Inferior parietal cortex (tissue), 1 donor: ENCODE results near the gene ERFE.
"Not testable (repeated sequence)": the region's sequence is repeated elsewhere in the genome, so short reads cannot be mapped to it uniquely, and the experiment has no call there.

ENCODE experiments used
- DNase-seq: peaks from one replicate; pipeline ENCODE4 v3.0.0-alpha.2; 2016; ENCODE audit errors: extremely low spot score

Gene ERFE

DNA sequence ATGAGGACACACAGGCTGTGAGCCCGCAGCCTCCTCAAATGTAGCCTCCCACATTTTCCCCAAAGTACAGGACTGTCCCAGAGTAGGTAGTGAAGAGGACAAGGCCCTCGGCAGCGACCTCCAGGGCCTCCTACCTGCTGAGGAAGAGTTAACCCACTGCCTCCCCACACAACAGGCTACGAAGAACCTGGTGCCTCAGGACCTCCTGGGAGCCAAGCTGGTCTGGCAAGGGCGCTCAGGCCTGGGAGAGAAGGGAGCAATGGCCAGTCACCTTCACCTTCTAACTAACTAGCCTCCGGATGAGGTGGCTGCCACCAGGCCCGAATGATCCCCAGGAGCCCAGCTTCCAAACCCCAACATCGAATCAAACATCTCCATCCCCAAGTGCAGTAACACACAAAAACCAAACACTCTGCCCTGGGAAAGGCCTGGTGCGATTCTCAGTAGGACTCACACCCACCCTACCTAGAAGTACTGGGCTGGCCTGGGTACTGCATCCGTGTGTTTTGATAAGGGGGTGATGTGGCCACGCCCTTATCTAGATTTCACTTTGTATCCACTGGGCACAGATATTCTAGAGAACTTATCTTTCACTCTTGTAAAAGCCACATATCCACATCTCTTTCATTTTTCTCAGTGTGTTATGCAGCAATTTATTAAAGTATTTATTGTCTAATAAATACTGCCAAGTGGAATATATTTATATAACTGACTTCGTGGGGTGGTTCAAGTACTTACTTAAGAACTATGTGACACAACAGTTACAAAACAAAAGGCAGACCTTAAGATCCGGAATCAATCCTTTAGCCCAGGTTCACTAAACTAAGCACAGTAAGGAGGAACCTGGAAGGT, 9.7 kb downstream of the ERFE start:
- no peak for DNase-seq

DNA sequence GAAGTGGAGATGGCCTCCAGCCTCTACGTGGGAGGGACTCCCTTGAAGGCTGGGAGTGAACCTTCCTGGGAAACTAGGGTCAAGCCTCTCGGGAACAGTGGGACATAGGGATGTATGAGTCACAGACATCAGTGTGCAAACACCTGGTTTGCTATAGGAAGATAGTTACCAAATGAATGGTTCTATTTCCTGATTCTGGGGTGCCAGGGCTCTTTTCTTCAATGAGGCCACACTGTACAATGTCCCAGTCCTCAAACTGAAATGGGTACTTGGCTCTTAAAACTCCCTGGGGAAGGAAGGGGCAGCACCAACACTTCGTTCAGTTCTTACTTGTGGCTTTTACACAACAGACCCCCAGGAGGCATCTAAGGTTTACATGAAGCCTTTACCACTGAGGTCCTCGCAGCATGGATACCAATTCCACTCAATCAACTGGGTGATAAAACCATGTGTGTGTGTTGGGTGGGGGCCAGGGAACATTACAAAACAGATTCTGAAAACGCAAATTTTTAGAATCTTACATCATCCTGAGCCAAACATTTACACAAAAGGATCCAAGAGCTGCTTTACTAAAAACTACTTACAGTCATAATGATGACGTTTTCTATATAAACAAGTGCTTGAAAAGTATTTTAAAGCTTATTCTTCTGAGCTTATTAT, 10.4 kb downstream of the ERFE start:
- DNase-seq, result no peak

DNA sequence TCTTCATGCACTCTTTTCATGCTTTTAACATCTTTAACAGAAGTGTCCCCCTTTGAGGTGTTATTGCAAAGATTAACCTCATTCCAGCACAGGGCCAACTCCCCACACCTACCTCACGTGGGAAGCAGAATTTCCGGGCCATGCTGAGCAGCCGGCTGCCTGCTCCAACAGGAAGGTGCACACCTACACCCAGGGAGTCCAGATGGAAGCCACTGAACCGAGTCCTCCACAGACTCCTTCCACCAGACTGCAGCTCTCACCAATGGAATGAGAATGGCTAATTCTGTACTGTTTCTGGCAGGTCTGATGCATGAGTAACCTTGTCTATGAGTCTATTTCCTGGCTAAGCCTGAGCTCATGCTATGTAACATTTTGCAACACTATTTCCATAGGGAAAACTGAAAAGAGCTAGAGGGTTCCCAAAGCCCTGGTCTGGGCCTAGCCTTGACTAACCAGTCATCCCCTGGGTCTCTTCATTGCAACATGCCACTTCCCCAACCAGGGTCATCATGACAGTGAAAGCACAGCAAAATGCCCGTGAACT, 11.0 kb downstream of the ERFE start:
- DNase-seq, result no peak

DNA sequence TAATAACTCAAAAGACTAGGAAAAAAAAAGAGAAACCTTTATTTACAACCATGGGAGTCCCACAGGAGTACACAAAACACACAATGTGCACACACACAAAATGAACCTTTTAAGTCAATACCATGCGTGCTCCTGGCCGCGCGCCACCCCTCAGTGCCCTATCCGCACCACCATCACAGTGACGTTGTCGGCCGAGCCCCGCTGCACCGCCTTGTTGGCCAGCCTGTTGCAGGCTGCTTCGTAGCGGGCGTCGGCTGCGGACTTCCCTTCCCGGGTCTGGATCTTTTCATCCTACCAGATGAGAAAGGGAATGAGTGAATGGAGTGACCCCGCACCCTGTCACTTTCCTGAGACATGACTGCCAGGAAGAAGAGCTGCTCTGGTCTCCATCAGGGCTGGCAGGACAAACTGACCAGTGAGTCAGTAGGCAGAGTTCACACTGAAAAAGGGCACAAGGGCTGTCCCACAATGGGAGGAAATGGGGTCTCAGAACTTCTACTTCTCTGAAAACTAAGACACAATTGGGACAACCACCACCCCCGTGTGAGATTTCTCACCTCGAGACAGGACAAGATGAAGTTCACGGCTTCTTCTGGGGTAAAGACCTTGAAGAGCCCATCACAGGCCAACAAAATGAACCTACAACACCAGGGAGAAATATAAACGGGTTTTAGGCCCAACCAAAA, 11.8 kb downstream of the ERFE start:
- DNase-seq, result no peak

DNA sequence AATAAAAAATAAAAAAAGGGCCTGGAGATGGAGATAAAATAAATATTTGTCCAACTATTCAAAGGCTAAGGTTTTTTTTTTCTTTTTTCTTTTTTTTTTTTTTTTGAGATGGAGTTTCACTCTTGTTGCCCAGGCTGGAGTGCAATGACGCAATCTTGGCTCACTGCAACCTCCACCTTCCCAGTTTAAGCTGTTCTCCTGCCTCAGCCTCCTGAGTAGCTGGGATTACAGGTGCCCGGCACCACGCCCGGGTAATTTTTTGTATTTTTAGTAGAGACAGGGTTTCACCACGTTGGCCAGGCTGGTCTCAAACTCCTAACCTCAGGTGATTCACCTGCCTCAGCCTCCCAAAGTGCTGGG, 12.3 kb downstream of the ERFE start:
- DNase-seq, result not testable (repeated sequence)

DNA sequence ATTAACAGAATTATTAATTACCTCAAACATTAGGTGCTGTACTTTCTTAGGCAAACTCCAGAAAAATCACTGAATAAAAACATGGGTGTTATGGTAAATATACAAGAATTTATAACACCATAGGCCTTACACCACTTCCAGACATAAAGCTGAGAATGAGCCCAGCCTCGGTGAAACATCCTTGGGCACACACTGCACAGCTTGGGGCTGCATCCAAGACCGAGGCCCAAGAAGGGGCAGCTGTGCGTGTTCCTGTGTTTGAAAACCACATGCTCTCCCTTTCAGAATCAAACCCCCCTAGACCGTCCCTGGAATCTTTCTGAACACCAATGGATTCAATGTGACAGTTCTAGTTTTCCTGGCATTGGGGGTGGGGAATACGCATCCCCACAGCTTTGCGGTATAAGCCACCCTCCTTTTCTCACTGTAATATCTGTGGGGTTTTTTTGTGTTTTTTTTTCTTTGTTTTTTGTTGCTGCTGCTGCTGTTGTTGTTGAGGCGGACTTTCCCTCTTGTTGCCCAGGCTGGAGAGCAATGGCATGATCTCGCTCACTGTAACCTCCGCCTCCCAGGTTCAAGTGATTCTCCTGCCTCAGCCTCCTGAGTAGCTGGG, 12.9 kb downstream of the ERFE start:
- DNase-seq, result no peak

DNA sequence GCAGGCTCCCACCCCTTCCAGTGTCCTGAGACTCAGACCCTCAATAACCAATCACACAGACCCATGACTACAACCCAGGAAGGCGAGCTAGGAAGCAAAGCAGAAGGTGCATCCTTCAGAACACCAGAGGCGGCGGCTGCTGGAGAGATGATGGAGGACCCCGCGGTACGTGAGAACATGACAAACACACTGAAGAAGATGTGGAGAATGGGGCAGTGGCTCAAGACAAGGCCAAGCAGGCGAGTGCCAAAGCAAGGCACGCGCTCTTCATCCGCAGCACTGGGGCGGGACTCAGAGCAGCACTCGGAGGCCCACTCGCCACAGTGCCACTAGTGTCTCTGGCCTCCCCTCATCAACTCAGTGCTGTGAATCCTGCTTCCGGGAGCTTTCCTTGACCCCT, 13.7 kb downstream of the ERFE start:
- DNase-seq, result no peak

DNA sequence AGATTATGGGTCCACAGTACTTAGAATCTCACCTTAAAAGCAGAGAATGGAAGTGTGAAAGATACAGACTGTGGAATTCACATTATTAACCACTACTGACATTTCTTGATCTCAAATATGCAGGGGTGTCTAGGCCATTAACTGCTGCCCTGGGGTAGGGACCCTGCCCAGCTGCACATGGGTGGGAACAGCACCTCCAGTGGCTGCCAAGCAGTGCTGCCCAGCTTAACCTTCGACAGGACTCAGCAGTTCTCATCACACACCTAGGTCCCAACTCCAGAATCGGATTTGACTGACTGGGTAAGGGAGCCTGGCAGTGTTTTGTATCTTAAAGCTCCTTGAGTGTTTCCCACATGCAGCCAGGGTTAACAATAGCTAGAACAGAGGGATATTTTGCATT, 14.9 kb downstream of the ERFE start:
- no peak for DNase-seq

DNA sequence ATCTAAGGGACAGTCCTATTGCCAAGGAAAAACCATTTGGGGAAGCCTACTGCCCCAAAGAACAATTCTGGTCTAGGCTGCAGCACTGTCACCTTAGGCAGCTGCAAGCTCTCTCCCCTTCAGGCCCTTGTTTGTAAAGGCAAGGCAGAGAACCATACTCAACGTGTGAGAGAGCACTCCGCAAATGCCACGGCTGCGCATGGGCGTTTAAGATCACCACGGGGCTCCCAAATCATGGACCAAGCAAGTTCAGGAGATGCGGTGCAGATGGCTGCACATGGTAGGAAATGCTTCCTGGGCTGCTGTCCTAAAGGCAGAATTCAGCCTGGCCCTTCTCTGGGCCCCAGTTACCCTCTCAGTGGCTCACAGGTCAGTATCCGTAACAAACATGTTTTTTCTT, 15.5 kb downstream of the ERFE start:
- DNase-seq, result no peak

DNA sequence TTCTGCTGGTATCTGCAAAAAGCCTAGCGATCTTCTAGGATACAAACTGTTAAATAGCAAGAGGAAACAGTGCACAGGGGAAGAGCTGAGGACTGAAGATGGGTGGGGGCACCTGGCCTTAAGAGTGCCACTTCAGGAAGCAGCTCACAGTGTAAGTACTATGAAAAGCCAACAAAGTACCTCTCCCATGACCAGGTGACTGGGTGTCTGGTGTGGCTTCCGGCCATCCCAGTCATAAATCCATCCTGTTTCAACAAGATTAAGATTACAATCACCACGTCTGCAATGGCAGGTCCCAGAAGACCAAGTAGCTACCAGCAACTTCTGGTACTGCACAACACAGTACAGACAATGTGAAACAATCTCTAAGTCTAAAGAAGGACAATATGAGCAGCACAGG, 15.9 kb downstream of the ERFE start:
- no peak for DNase-seq

DNA sequence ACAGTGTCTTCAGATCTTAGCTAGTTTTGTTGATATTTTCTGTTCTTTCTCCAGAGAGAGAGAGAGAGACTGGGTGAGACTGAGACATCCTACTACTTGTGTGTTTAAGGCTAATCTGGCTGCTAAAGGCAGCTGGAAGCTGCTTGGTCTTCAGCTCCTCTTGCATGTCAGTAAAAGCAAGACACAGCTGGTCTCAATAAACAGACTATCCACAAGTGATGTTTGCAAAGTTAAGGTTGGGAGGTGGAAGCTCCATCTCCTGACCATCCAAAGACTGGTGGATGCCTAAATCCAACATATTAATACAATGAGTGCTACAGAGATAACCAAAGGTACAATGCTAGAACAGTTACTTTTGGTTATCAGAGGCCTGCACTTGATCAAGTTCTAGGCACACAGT, 17.8 kb downstream of the ERFE start:
- no peak for DNase-seq

DNA sequence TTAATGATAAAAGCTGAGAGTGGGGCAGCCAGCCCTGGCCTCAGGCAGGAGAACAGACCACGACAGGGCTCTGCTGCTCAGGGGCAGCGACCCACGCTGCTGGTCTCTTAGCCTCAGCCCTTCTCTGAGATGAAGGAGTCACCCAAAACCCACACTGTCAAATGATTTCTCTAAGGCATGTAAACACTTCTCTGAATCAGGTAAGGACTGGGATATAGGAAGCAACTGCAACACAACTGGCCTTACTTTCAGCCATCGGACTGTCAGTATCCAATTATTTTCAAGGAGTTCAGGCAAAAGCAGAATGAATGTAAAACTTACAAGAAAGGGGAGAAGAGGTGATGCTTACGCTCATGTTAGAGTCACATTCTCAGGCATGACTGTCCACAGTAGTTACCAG, 21.8 kb downstream of the ERFE start:
- no peak for DNase-seq

DNA sequence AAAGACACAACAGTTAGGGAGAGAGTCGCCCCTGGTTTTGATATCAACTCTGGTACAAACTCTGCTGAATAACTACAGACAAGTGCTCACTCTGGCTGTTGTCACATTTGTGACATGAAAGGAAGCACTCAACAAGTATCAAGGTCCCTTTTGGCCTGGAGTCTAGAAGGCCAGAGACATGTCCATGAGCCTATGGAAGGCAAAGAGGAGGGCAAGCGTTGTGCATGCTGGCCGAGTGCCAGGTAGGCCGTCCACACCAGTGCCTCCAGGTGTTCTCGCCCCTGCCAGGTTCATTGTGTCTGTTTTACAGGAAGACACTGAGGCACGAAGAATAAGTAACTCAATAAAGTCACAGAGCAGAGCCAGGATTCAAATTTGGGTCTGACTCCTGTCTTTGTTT, 23.6 kb downstream of the ERFE start:
- DNase-seq, result no peak

DNA sequence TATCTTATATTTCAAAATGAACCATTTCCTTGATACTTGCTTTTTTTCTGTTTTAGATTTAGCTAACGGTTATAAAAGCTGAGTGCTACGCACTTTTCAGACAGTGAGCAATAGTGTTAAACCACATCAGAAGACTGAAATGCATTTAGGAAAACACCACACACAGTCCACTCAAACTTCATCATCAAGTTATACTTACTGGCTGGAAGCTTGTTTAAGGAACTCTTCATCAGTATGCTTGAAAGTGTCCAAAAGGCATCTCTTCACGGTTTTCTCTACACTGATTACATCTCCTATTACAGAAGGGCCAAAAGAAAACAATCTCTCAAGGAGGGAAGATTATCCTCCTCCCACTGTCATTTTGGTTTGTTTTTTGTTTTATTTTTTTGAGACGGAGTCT, 25.1 kb downstream of the ERFE start:
- DNase-seq, result no peak

DNA sequence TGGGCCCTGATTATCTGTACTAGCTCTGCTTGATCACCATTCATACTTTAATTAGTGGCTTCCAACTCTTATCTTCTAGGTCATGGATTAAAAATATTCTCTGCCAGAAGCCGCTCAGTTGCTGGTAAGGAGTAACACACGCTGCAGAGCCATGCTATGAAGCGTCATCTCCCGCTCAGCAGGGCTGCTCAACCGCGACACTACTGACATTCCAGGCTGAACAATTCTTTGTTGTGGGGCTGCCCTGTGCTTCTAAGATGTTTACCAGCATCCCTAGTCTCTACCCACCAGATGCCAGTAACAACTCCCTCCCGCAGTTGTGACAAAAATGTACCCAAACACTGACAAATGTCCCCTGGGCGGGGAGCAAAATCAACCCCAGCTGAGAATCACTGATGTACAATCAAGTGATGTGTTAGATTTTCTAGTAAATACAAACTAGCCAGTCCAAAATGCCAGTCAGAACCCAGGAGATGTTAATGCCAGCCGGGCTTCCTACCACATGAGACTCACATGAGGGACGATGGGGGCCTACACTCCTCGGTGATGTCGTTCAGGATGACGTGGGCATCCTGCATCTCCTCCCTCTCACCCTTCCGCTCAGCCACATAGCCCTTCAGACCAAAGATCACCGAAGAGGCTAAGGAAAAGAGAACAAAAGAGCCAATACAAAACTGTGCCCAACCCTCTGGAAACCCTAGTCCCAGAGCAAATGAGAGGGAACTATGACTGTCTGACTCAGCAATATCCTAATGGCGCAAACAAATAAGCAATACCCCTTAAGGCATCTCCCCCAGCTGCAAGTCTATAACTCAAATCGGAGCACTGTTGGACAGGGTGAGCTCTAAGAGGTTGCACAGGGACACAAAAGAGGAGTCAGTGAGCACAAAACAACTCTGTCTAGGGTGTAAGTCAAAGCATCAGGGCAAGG, 29.1 kb downstream of the ERFE start:
- DNase-seq, result peak; percentile 45

DNA sequence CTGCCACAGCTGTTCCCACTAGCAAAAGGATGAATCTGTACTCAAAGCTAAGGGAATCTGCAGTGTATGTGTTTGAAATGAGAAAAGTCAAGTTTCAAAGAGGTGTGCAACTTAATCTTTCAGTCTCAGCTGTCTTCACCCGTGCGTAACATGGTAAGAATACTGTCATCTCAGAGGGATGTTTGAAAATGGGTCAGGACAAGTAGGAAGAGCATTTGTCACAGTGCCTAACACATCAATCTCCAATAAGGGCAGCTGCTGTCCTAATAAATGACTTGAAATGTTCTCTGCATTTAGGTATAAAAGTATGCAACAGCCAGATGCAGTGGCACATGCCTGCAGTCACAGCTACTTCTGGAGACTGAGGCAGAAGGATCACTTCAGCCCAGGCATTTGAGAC, 31.7 kb downstream of the ERFE start:
- no peak for DNase-seq

DNA sequence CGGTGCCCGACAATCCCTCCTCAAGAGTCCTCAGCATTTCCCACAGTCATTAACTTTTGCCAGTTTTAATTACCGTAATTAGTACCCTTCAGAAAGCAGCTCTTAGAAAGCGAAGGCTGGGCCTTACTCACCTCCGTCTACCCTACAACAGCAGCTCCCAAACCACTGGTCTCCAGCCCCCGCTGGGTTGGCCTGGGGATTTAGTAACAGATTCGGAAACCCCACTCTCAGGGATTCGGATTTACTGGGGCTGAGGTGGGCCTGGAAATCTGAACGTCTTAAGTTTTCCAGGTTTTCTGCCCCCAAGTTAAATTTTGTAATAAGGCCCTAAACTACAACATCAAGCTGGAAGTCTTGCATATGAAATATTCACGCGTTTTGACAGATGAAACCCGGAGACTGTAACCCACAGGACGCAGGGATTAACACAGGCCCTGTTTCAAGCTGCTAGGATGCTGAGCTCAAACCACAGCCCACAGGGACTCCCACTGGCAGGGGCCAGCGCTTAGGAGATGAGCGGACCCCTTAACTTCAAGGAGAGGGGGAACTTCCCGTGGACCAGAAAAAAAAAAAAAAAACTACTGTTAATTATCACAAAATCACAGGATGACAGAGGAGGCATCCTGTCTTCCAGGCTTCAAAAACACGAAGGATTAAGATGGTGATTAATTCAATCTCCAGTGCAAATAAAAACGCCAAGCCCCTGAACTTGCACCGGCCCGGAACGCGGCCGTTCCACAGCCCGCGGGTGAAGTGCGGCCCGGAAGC, 43.7 kb downstream of the ERFE start:
- DNase-seq, result no peak

DNA sequence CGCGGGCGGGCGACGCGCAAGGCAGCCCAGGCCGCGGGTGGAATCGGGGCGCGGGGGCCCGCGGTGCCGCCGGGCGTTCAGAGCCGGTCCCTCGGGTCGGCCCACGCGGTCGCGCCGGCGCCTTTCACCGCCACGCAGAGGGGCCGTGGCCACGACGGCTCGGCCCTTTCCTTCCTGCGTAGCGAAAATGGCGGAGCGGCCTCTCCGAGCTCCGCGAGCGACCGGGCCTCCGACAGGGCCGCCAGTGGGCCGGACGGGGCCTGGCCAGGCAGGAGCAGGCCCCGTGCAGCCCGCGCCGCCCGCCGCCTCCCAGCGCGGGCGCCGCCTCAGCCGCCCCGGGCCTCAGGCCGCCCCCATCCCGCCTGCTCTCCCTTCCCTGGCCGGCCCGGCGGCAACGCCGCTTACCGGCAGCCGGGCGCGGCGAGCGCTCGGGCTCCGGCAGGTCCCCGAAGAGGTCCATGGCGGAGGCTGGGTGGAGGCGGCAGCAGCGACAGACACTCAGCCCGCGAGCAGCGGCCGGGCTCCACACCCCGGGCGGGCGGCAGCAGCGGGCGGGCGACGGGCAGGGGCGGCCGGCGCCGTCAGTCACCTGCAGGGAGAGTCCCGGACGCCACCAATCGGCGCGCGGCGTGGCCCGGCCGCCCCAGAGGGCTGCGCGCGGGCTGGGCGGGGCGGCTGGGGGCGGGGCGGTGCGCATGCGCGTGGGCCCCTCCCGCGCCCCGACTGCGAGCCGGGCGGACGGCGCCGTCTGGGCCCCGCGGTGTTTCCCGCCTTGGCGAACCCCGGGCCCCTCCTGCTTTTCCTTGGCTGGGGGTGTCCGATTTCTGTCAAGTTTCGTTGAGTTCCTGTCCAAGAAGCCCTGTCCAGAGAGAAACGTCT, 44.6 kb downstream of the ERFE start, which contains the start of gene ILKAP:
Gene ILKAP (minus strand): TSS at position 602 of the 879 bp plus-strand sequence. CDS start 142 bp downstream, at position 460.
- DNase-seq, result peak; percentile 65
